SK-N-SH (cell line): ENCODE measurements around the gene TIMM8B. TPM values are rescaled to one million over a fixed set of nuclear protein-coding genes. Genes with fewer than 3 reads are reported as not detected.

Experiments
- CTCF ChIA-PET: fragments of 300-600, 350-600 bp; formaldehyde crosslinking; extraction: SDS; loops from one replicate; lab custom pipeline; 2021; lab: Yijun Ruan, JAX
- POLR2A ChIA-PET: fragments of 350-600 bp; sonication (Branson Sonifier 250); formaldehyde crosslinking; extraction: SDS; loops from one replicate; lab custom pipeline; 2020; ENCODE audit warnings: antibody characterized with exemption, inconsistent platforms; lab: Yijun Ruan, JAX
- DNase-seq: peaks from one replicate; pipeline ENCODE4 v3.0.0; 2012
- H2AFZ ChIP-seq: fragments of 200-600 bp; sonication (generic); 2 replicates; pipeline ENCODE4 v1.8.1; 2016; ENCODE audit warnings: antibody characterized with exemption, mild to moderate bottlenecking, low read depth
- H3F3A ChIP-seq: fragments of 200-600 bp; sonication (generic); replicated peaks from 2 replicates; pipeline ENCODE3; 2016; ENCODE audit warnings: antibody characterized with exemption, mild to moderate bottlenecking; ENCODE audit not compliant: insufficient read depth
- H3K27ac ChIP-seq, 2 experiments: fragments of 200-500 bp in 1 of 2; fragments of 200-600 bp in 1 of 2; sonication (Bioruptor generic) in 1 of 2; sonication (generic), shearing (Covaris generic) in 1 of 2; 2 replicates each; pipeline versions ENCODE4 v1.5.1 to v1.6.1; 2014 to 2016; ENCODE audit warnings: low read depth in 2 of 2, inconsistent platforms in 1 of 2, low read length in 1 of 2, mild to moderate bottlenecking in 1 of 2, mixed read lengths in 1 of 2
- H3K27me3 ChIP-seq: fragments of 200-600 bp; sonication (generic), shearing (Covaris generic); 2 replicates; pipeline ENCODE4 v1.6.1; 2016; ENCODE audit warnings: mixed run types; ENCODE audit not compliant: insufficient read depth
- H3K36me3 ChIP-seq, 2 experiments: fragments of 200-500 bp in 1 of 2; fragments of 200-600 bp in 1 of 2; sonication (Bioruptor generic) in 1 of 2; sonication (generic) in 1 of 2; replicated peaks in 1 of 2; 2 replicates each; pipeline versions ENCODE3 to v1.5.1; 2014 to 2016; ENCODE audit warnings: low read length in 1 of 2, mild to moderate bottlenecking in 1 of 2; ENCODE audit not compliant: insufficient read depth in 2 of 2, control insufficient read depth in 1 of 2
- H3K4me1 ChIP-seq, 2 experiments: fragments of 200-500 bp in 1 of 2; fragments of 200-600 bp in 1 of 2; sonication (Bioruptor generic) in 1 of 2; sonication (generic), shearing (Covaris generic) in 1 of 2; 2 replicates each; pipeline versions ENCODE4 v1.5.1 to v1.6.1; 2014 to 2016; ENCODE audit warnings: low read depth in 1 of 2, low read length in 1 of 2, mixed run types in 1 of 2; ENCODE audit not compliant: insufficient read depth in 2 of 2, control insufficient read depth in 1 of 2
- H3K4me2 ChIP-seq: fragments of 200-600 bp; sonication (generic), shearing (Covaris generic); 2 replicates; pipeline ENCODE4 v1.6.1; 2017; ENCODE audit warnings: mixed run types
- H3K4me3 ChIP-seq, 2 experiments: fragments of 200-500 bp in 1 of 2; fragments of 200-600 bp in 1 of 2; sonication (Bioruptor generic) in 1 of 2; sonication (generic), shearing (Covaris generic) in 1 of 2; 2 replicates each; pipeline versions ENCODE4 v1.5.1 to v1.8.1; 2014 to 2016; ENCODE audit warnings: low read depth in 2 of 2, inconsistent platforms in 1 of 2, low read length in 1 of 2, mild to moderate bottlenecking in 1 of 2, mixed read lengths in 1 of 2, moderate library complexity in 1 of 2
- H3K79me2 ChIP-seq: fragments of 200-600 bp; sonication (generic); 2 replicates; pipeline ENCODE4 v1.8.1; 2017; ENCODE audit warnings: mild to moderate bottlenecking; ENCODE audit not compliant: insufficient read depth
- H3K9ac ChIP-seq: fragments of 200-600 bp; sonication (generic); 2 replicates; pipeline ENCODE4 v1.6.1; 2017; ENCODE audit warnings: mixed run types
- H3K9me2 ChIP-seq: fragments of 200-600 bp; sonication (generic); 2 replicates; pipeline ENCODE4 v1.6.1; 2017; ENCODE audit warnings: mixed run types
- H3K9me3 ChIP-seq: fragments of 200-600 bp; sonication (generic); 2 replicates; pipeline ENCODE4 v1.6.1; 2017; ENCODE audit warnings: mixed run types, mild to moderate bottlenecking, moderate library complexity
- H4K20me1 ChIP-seq: fragments of 200-600 bp; sonication (generic); 2 replicates; pipeline ENCODE4 v1.6.1; 2017; ENCODE audit warnings: mild to moderate bottlenecking, mixed run types; ENCODE audit not compliant: insufficient read depth
- EP300 ChIP-seq, 2 experiments: IDR thresholded peaks; 2 replicates each; pipeline versions ENCODE4 v1.4.0 to v1.6.1; 2012; ENCODE audit warnings: borderline replicate concordance in 1 of 2, low read depth in 1 of 2, low read length in 1 of 2
- JUND ChIP-seq: IDR thresholded peaks from 2 replicates; pipeline ENCODE4 v1.4.0; 2012
- MEF2A ChIP-seq: IDR thresholded peaks from 2 replicates; pipeline ENCODE4 v1.4.0; 2012; ENCODE audit warnings: low read depth, borderline replicate concordance
- POLR2AphosphoS5 ChIP-seq: IDR thresholded peaks from 2 replicates; pipeline ENCODE4 v1.6.1; 2012; ENCODE audit warnings: low read depth, low read length
- RCOR1 ChIP-seq: fragments of 150-350 bp; IDR thresholded peaks from 2 replicates; pipeline ENCODE4 v1.6.1; 2017; ENCODE audit warnings: antibody characterized with exemption, low read length
- RXRA ChIP-seq: IDR thresholded peaks from 2 replicates; pipeline ENCODE4 v1.4.0; 2012; ENCODE audit warnings: low read depth, mild to moderate bottlenecking, borderline replicate concordance
- SMC3 ChIP-seq: IDR thresholded peaks from 2 replicates; pipeline ENCODE4 v1.6.1; 2012; ENCODE audit warnings: low read depth, low read length, improper control_type of control experiment
- TEAD4 ChIP-seq: IDR thresholded peaks from 2 replicates; pipeline ENCODE4 v1.4.0; 2012; ENCODE audit warnings: mild to moderate bottlenecking, borderline replicate concordance; ENCODE audit not compliant: insufficient read depth
- WGBS: methylation state at CpG from one replicate; pipeline ENCODE4 v1.1.6; 2017; ENCODE audit warnings: low lambda C conversion rate; 5-methylcytosine and 5-hydroxymethylcytosine counted together
- polyA plus RNA-seq, 3 experiments: library from polyadenylated mRNA; depleted of rRNA; stranded (reverse); fragments of >200 nt; gene quantifications; 2 replicates each; pipeline ENCODE4 v1.2.3, GENCODE V29; 2012
- TF ChIP-seq, protein P1 (sequence below): IDR thresholded peaks from 2 replicates; pipeline ENCODE4 v1.6.1; 2012; ENCODE audit warnings: mild to moderate bottlenecking, low read depth, low read length, moderate library complexity
- TF ChIP-seq, protein P2 (sequence below): IDR thresholded peaks from 2 replicates; pipeline ENCODE4 v1.4.0; 2012; ENCODE audit warnings: low read depth, borderline replicate concordance
- TF ChIP-seq, protein P3 (sequence below): IDR thresholded peaks from 2 replicates; pipeline ENCODE4; 2012

TIMM8B gene
- polyA plus RNA-seq, 1 of the 3 experiments (the other 2 are of a cell fraction): 188 TPM

GRCh38 chr11:112132737-112133136, 46.2 kb upstream of the TIMM8B start:
- H4K20me1 ChIP-seq: no peaks in the 10 kb centered on the region
- TF ChIP-seq RCOR1 (no peak), EP300 (IDR thresholded peaks at IDR 0.05; ENCODE audit: borderline replicate concordance in 1 of 2, low read depth in 1 of 2, low read length in 1 of 2) (no peak), POLR2AphosphoS5 (no peak), SMC3 (no peak), MEF2A (no peak), RXRA (no peak), TEAD4 (no peak)
- TF ChIP-seq, protein P1, sequence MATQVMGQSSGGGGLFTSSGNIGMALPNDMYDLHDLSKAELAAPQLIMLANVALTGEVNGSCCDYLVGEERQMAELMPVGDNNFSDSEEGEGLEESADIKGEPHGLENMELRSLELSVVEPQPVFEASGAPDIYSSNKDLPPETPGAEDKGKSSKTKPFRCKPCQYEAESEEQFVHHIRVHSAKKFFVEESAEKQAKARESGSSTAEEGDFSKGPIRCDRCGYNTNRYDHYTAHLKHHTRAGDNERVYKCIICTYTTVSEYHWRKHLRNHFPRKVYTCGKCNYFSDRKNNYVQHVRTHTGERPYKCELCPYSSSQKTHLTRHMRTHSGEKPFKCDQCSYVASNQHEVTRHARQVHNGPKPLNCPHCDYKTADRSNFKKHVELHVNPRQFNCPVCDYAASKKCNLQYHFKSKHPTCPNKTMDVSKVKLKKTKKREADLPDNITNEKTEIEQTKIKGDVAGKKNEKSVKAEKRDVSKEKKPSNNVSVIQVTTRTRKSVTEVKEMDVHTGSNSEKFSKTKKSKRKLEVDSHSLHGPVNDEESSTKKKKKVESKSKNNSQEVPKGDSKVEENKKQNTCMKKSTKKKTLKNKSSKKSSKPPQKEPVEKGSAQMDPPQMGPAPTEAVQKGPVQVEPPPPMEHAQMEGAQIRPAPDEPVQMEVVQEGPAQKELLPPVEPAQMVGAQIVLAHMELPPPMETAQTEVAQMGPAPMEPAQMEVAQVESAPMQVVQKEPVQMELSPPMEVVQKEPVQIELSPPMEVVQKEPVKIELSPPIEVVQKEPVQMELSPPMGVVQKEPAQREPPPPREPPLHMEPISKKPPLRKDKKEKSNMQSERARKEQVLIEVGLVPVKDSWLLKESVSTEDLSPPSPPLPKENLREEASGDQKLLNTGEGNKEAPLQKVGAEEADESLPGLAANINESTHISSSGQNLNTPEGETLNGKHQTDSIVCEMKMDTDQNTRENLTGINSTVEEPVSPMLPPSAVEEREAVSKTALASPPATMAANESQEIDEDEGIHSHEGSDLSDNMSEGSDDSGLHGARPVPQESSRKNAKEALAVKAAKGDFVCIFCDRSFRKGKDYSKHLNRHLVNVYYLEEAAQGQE: no peak
- TF ChIP-seq, protein P2, sequence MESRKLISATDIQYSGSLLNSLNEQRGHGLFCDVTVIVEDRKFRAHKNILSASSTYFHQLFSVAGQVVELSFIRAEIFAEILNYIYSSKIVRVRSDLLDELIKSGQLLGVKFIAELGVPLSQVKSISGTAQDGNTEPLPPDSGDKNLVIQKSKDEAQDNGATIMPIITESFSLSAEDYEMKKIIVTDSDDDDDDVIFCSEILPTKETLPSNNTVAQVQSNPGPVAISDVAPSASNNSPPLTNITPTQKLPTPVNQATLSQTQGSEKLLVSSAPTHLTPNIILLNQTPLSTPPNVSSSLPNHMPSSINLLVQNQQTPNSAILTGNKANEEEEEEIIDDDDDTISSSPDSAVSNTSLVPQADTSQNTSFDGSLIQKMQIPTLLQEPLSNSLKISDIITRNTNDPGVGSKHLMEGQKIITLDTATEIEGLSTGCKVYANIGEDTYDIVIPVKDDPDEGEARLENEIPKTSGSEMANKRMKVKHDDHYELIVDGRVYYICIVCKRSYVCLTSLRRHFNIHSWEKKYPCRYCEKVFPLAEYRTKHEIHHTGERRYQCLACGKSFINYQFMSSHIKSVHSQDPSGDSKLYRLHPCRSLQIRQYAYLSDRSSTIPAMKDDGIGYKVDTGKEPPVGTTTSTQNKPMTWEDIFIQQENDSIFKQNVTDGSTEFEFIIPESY: no peak
- H3K9me3 ChIP-seq: no peaks in the 10 kb centered on the region
- H3K27me3 ChIP-seq: no peaks in the 10 kb centered on the region
- no peaks in the 10 kb centered on the region for H3K79me2 ChIP-seq
- WGBS: 73% methylated on average over 2 of the region's 2 CpGs
- peaks cover 5 to 11% of the 10 kb centered on the region in 2 experiments; a peak in 3 of 4 replicates for H3K4me1 ChIP-seq
- DNase-seq: no peak
- CTCF ChIA-PET: interaction anchor here (1.5 to 2.8 kb wide), 2 partner anchors 18 to 21 kb away, joined by 3 to 15 read pairs; no protein-coding TSS in a partner anchor
- H3K9me2 ChIP-seq: no peaks in the 10 kb centered on the region
- no peak overlapping the region for H3K9ac ChIP-seq
- H3K36me3 ChIP-seq: no peaks in the 10 kb centered on the region
- no peak overlapping the region for H3K4me2 ChIP-seq
- H3K4me3 ChIP-seq: no peak overlapping the region
- H2AFZ ChIP-seq: no peak overlapping the region
- POLR2A ChIA-PET: no interaction called here
- no peaks in the 10 kb centered on the region for H3F3A ChIP-seq
- H3K27ac ChIP-seq: no peak overlapping the region

GRCh38 chr11:112129656-112130055, 43.1 kb upstream of the TIMM8B start:
- Histone ChIP-seq H3K4me3 (no peak overlapping the region), H2AFZ (no peak overlapping the region), H3F3A (no peaks in the 10 kb centered on the region), H4K20me1 (no peaks in the 10 kb centered on the region), H3K36me3 (no peaks in the 10 kb centered on the region), H3K27me3 (no peaks in the 10 kb centered on the region), H3K9ac (no peak overlapping the region), H3K27ac (no peak overlapping the region), H3K4me1 (peaks cover 5 to 11% of the 10 kb centered on the region in 2 experiments; a peak in 3 of 4 replicates), H3K4me2 (no peak overlapping the region), H3K79me2 (no peaks in the 10 kb centered on the region), H3K9me2 (no peaks in the 10 kb centered on the region), H3K9me3 (no peaks in the 10 kb centered on the region)
- ChIA-PET POLR2A (no interaction called here), CTCF (interaction anchor here (0.9 to 1.5 kb wide), 2 partner anchors 16 to 90 kb away, joined by 3 to 5 read pairs; no protein-coding TSS in a partner anchor)
- no peak for DNase-seq
- no peak for TF ChIP-seq EP300 (IDR thresholded peaks at IDR 0.05; ENCODE audit: borderline replicate concordance in 1 of 2, low read depth in 1 of 2, low read length in 1 of 2)
- TF ChIP-seq JUND: no peak
- TF ChIP-seq TEAD4: no peak
- TF ChIP-seq, protein P3, sequence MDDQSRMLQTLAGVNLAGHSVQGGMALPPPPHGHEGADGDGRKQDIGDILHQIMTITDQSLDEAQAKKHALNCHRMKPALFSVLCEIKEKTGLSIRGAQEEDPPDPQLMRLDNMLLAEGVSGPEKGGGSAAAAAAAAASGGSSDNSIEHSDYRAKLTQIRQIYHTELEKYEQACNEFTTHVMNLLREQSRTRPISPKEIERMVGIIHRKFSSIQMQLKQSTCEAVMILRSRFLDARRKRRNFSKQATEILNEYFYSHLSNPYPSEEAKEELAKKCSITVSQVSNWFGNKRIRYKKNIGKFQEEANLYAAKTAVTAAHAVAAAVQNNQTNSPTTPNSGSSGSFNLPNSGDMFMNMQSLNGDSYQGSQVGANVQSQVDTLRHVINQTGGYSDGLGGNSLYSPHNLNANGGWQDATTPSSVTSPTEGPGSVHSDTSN: no peak
- 99% methylated on average over 5 of the region's 5 CpGs for WGBS
